ENCODE results near the gene DDX39B.
"Not testable (repeated sequence)": the region's sequence is repeated elsewhere in the genome, so short reads cannot be mapped to it uniquely, and the experiment has no call there.

Gene DDX39B

GRCh38 chr6:31541658-31542521 lies at the start of gene DDX39B:
DDX39B (minus strand) TSS chr6:31542003; CDS start chr6:31540532, 1,471 bp downstream.
- peaks cover 63% of the 10 kb centered on the region for H3K4me1 Mint-ChIP-seq (ENCODE audit: low read depth)

GRCh38 chr6:31590691-31591090 lies 48.9 kb upstream of the DDX39B start:
- not testable (repeated sequence) for H3K9me3 Mint-ChIP-seq; H3K27me3 Mint-ChIP-seq; H3K27ac Mint-ChIP-seq; H3K36me3 Mint-ChIP-seq (ENCODE audit: low read depth); H3K4me3 Mint-ChIP-seq
- peaks cover 69% of the 10 kb centered on the region for H3K4me1 Mint-ChIP-seq (ENCODE audit: low read depth)

More at GRCh38 chr6:31541658-31542521, at the start of gene DDX39B:
- peaks cover 40% of the 10 kb centered on the region for H3K36me3 Mint-ChIP-seq (ENCODE audit: low read depth)
- H3K27me3 Mint-ChIP-seq: no peaks in the 10 kb centered on the region
- H3K9me3 Mint-ChIP-seq: no peaks in the 10 kb centered on the region
- peak within 1 kb of the TSS; percentile 97 for H3K27ac Mint-ChIP-seq
- H3K4me3 Mint-ChIP-seq: peak within 1 kb of the TSS; percentile 86

- H3K27me3 Mint-ChIP-seq: no peaks in the 10 kb centered on the region
- H3K36me3 Mint-ChIP-seq (ENCODE audit: low read depth): peaks cover 5% of the 10 kb centered on the region
- H3K4me1 Mint-ChIP-seq (ENCODE audit: low read depth): peaks cover 77% of the 10 kb centered on the region
- no peaks in the 10 kb centered on the region for H3K9me3 Mint-ChIP-seq
- peak overlapping the region; percentile 22 for H3K4me3 Mint-ChIP-seq
- peak overlapping the region; percentile 32 for H3K27ac Mint-ChIP-seq
Measured at GRCh38 chr6:31588871-31589650, 47.3 kb upstream of the DDX39B start.

GRCh38 chr6:31587791-31588777 lies 46.3 kb upstream of the DDX39B start:
- H3K27ac Mint-ChIP-seq: peak overlapping the region; percentile 96
- no peaks in the 10 kb centered on the region for H3K9me3 Mint-ChIP-seq
- peak overlapping the region; percentile 80 for H3K4me3 Mint-ChIP-seq
- no peaks in the 10 kb centered on the region for H3K27me3 Mint-ChIP-seq
- peaks cover 5% of the 10 kb centered on the region for H3K36me3 Mint-ChIP-seq (ENCODE audit: low read depth)
- peaks cover 76% of the 10 kb centered on the region for H3K4me1 Mint-ChIP-seq (ENCODE audit: low read depth)

- peak overlapping the region; percentile 78 for H3K4me3 Mint-ChIP-seq
- peak overlapping the region; percentile 90 for H3K27ac Mint-ChIP-seq
- H3K36me3 Mint-ChIP-seq (ENCODE audit: low read depth): peaks cover 5% of the 10 kb centered on the region
- no peaks in the 10 kb centered on the region for H3K9me3 Mint-ChIP-seq
- H3K27me3 Mint-ChIP-seq: no peaks in the 10 kb centered on the region
- peaks cover 76% of the 10 kb centered on the region for H3K4me1 Mint-ChIP-seq (ENCODE audit: low read depth)
Measured at GRCh38 chr6:31586599-31587281, 44.9 kb upstream of the DDX39B start.

GRCh38 chr6:31586008-31586407 lies 44.2 kb upstream of the DDX39B start, which contains the start of gene LST1:
LST1 (plus strand) TSS chr6:31586277; CDS start chr6:31587300, 1,023 bp downstream.
- Mint-ChIP-seq H3K36me3 (ENCODE audit: low read depth) (peaks cover 9% of the 10 kb centered on the region), H3K27ac (peak within 1 kb of the TSS; percentile 93), H3K27me3 (no peaks in the 10 kb centered on the region), H3K4me3 (peak within 1 kb of the TSS; percentile 78), H3K4me1 (ENCODE audit: low read depth) (peaks cover 78% of the 10 kb centered on the region), H3K9me3 (no peaks in the 10 kb centered on the region)

- H3K27me3 Mint-ChIP-seq: no peaks in the 10 kb centered on the region
- peaks cover 13% of the 10 kb centered on the region for H3K36me3 Mint-ChIP-seq (ENCODE audit: low read depth)
- peak overlapping the region; percentile 93 for H3K27ac Mint-ChIP-seq
- no peaks in the 10 kb centered on the region for H3K9me3 Mint-ChIP-seq
- H3K4me3 Mint-ChIP-seq: peak overlapping the region; percentile 78
- H3K4me1 Mint-ChIP-seq (ENCODE audit: low read depth): peaks cover 78% of the 10 kb centered on the region
Measured at GRCh38 chr6:31585491-31585890, 43.7 kb upstream of the DDX39B start.

- H3K9me3 Mint-ChIP-seq: no peaks in the 10 kb centered on the region
- H3K27ac Mint-ChIP-seq: peak within 1 kb of the TSS; percentile 93
- H3K36me3 Mint-ChIP-seq (ENCODE audit: low read depth): peaks cover 25% of the 10 kb centered on the region
- no peaks in the 10 kb centered on the region for H3K27me3 Mint-ChIP-seq
- peaks cover 84% of the 10 kb centered on the region for H3K4me1 Mint-ChIP-seq (ENCODE audit: low read depth)
- peak within 1 kb of the TSS; percentile 98 for H3K4me3 Mint-ChIP-seq
Measured at GRCh38 chr6:31582230-31582643, 40.4 kb upstream of the DDX39B start, which contains the start of gene LTB. LTB (minus strand) TSS chr6:31582424; CDS start chr6:31582417, 7 bp downstream.

GRCh38 chr6:31581434-31582229 lies 39.8 kb upstream of the DDX39B start:
- H3K27ac Mint-ChIP-seq: peak overlapping the region; percentile 93
- no peaks in the 10 kb centered on the region for H3K27me3 Mint-ChIP-seq
- no peaks in the 10 kb centered on the region for H3K9me3 Mint-ChIP-seq
- peaks cover 84% of the 10 kb centered on the region for H3K4me1 Mint-ChIP-seq (ENCODE audit: low read depth)
- peak overlapping the region; percentile 98 for H3K4me3 Mint-ChIP-seq
- peaks cover 31% of the 10 kb centered on the region for H3K36me3 Mint-ChIP-seq (ENCODE audit: low read depth)

- Mint-ChIP-seq H3K27ac (peak overlapping the region; percentile 97), H3K27me3 (no peaks in the 10 kb centered on the region), H3K4me1 (ENCODE audit: low read depth) (peaks cover 84% of the 10 kb centered on the region), H3K9me3 (no peaks in the 10 kb centered on the region), H3K36me3 (ENCODE audit: low read depth) (peaks cover 38% of the 10 kb centered on the region), H3K4me3 (peak overlapping the region; percentile 98)
Measured at GRCh38 chr6:31580807-31581433, 39.1 kb upstream of the DDX39B start.

GRCh38 chr6:31580438-31580740 lies 38.6 kb upstream of the DDX39B start:
- Mint-ChIP-seq H3K27ac (peak overlapping the region; percentile 97), H3K9me3 (no peaks in the 10 kb centered on the region), H3K36me3 (ENCODE audit: low read depth) (peaks cover 43% of the 10 kb centered on the region), H3K27me3 (no peaks in the 10 kb centered on the region), H3K4me3 (peak overlapping the region; percentile 98), H3K4me1 (ENCODE audit: low read depth) (peaks cover 84% of the 10 kb centered on the region)

GRCh38 chr6:31579546-31580437 lies 38.0 kb upstream of the DDX39B start:
- Mint-ChIP-seq H3K4me1 (ENCODE audit: low read depth) (peaks cover 84% of the 10 kb centered on the region), H3K27me3 (no peaks in the 10 kb centered on the region), H3K4me3 (peak overlapping the region; percentile 98), H3K9me3 (no peaks in the 10 kb centered on the region), H3K27ac (peak overlapping the region; percentile 97), H3K36me3 (ENCODE audit: low read depth) (peaks cover 45% of the 10 kb centered on the region)
